ENCODE data around the gene SMOC1.
"Not testable (repeated sequence)": the region's sequence is repeated elsewhere in the genome, so short reads cannot be mapped to it uniquely, and the experiment has no call there.

The SMOC1 gene

DNA sequence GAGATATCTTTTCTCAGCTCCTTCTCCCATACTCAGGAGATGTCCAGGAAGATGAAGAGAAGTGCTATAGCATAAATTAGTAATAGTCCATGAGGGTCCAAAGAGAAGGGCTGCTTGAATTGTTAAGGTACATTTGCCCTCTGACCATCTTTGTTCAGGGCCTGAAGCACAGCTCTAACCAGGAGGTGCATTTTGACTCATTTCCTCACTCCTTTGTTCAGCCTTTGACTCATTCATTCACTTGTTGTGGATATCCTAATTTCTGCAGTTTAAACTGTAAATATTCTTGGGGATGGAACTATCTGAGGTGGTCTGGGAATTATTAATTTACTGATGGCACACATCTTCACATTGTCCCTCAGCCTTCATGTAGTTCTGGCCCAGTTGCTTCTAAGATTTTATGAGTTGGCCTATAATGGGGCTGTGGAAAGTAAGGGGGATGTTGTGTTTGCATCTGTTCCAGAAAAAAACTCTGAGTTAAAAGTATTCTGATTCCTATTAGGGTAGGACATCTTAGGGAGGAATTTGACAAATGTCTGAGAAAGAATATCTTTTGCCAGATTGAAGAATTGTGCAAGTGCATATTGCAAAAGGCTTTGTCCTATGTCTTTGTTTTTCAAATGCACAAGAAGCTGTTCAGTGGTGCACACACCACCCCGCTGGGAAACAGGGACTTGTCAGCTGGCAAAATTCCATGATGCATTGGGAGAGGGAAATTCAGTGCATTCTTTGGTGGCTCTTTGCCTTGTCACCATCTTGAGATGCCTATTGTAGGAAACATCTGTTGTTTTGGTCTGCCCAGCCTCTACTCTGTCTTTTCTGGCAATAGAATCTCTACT is 22.1 kb downstream of the SMOC1 start:
- no peak for DNase-seq

DNA sequence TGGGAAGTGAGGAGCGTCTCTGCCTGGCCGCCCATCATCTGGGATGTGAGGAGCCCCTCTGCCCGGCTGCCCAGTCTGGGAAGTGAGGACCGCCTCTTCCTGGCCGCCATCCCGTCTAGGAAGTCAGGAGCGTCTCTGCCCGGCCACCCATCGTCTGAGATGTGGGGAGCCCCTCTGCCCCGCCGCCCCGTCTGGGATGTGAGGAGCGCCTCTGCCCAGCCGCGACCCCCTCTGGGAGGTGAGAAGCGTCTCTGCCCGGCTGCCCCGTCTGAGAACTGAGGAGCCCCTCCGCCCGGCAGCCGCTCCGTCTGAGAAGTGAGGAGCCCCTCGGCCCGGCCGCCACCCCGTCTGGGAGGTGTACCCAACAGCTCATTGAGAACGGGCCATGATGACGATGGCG is 23.8 kb downstream of the SMOC1 start:
- DNase-seq, result not testable (repeated sequence)

DNA sequence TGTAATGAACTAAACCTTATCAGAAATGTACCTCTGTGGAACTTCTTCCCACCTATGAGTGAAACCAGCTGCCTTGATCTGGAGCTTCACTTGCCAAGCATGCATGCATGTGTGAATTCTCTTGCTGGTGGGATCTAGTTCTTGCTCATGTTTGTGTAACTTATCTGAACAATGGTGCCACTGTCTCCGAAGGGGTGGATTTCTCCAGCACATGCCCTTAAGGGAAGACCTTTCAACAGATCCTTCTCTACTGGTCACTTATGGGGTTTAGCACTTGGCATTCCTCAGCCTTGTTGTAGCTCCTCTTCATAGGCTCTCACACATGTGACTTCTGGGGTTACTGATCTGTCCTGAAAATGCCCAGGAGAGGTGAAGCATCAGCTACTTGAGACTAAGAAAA is 25.0 kb downstream of the SMOC1 start:
- no peak for DNase-seq

DNA sequence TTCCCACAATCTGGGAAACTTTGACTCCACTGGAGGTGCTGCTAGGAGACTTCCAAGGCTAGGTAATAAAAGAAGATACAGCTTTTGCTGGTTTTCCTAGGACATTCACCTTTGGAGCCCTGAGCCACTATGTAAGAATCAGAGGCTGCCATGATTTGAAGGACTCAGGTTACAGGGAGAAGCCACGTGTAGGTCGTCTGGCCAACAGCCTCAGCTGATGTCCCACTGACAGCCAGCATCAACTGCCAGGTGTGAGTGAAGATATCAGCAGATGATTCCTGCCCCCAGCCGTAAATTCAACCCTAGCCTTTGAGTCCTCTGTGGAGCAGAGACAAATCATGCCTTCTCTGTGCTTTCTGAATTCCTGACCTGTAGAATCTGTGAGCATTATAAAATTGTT is 27.0 kb downstream of the SMOC1 start:
- DNase-seq, result no peak

DNA sequence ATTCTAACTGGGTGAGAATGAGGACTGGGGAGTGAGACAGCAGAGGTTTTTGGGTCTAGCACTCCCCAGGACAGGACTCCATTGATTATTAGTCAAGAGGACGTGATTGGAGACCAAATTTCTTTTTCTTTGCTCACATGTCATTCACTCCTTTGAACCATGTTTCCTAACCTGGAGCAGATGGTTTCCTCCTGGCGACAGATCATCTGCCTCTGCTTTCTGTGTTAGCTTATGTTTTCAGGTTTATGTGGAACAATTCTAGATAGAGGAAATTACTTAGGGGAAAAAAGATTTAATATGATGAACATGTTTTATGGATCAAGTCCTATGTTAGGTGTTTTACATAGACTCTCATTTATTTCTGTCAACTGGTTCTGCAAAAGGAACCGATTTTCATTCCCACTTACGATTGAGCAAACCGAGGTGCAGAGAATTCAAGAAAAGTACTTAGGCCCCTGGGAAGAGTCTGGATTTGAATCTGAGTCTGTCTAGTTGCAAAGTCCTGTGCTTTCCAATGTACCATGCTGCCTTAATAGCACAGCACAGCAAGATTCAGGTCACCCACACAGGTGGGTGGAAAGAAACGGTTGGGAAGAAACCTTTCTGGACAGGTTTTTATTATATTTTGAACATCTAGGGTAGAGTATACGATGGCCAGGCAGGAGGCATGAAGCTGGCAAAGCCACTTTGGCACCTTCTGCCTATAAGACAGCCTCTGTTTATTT is 30.8 kb downstream of the SMOC1 start:
- DNase-seq, result no peak

DNA sequence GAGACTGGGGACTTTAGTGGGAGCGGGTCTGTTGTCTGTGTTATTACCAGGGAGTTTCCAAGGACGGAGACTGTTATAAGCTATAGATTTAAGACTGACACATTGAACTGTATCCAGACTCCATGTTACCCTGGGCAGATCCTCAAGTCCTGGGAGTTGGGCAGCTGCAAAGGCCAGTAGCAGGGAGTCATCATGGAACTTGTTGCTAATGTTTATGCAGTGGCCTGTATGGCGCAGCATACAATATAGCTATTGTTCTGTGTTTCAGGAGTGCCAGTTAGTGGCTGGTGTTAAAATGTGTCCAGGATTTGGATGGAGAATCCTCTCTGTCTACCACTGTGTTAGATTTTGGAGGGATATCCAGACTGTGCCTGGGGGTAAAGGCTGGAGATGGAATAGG is 31.7 kb downstream of the SMOC1 start:
- DNase-seq, result no peak

DNA sequence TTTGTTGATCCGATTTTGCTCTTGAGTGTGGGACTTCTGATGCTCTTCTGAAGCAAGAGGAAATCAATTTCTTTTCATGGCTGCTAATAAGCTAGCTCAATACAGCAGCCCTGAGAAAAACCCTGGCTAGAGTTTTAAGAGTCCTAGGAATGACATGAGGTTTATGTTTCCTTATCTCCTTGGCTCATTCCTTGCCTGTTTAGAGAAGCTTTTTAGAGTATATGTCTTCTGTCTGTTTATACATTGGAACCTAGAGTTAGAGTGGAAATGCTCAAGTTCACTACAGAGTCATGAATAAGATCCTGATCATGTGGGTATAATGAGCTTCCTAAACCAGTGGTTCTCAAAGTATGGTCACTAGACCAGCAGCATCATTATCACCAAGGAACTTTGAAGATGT is 34.5 kb downstream of the SMOC1 start:
- no peak for DNase-seq

DNA sequence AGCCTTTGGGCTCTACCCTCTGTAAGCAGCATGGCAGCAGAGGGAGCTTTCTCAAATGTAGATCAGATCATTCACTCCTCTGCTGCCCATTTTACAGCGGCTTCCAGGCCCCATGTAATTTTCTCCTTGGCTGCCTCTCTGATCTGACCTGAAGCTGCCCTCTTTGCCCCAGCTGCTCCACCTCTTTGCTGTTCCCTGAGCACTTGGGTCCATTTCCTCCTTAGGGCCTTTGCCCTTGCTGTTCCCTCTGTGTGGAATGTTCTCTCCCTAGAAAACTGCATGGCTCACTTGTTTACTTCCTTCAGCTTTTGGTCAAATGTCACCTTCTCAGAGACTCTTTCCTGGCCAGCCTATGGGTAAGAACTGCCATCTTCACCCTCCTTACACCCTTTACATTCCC is 37.2 kb downstream of the SMOC1 start:
- DNase-seq, result no peak

DNA sequence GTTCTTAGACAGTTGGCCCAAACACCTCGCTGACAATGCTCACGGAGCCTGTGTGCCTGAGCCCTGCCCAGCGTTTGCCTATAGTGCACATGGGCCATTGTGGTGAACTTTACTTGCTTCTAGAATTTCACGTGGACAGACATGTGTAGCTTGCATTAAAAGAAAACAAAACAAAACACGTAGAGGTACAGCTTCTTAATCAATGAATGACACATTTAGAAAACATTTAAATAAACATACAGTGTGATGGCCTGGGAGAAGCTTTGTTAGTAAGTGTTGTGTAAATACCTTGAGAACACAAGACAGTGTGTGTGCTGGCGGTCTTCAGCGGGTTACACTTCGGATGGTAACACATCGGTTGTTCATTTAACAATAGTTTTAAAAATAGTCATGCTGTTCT is 38.1 kb downstream of the SMOC1 start:
- DNase-seq, result no peak

DNA sequence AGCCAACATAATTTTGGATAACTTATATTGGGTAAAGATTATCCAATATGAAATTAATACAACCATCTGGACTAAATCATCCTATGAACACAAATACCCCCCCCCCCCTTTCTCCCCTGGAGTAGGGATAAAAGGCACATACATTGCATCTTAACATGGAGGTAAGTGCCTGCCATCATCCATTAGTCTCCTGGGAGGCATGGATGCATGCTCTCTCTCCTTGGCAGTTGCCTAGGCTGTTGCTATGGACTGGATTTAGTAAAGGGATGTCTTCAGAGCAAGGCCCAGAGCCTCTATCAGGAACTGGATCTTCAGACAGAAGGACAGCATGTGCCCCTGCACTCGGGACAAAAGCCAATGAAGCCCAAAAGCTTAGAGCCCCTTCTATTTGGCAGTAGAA is 40.6 kb downstream of the SMOC1 start:
- no peak for DNase-seq

DNA sequence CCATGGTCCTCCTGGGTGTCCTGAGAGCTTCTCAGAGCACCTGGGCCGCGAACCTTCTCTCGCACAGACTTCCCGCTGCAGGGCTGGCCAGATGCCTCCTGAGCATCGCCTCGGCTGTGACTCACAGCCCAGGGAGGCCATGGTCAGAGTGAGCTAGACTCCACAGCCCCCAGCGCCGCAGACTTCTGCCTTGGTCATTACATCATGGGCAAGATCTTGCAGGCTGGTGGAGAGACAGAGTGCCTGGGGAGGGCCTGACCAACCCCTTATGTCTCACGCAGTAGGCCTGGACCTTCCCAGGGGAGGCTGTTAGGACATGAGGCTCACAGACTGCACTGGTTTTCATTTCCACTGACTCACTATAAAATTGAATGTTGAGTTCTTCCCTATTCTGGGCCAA is 41.8 kb downstream of the SMOC1 start:
- DNase-seq, result no peak

DNA sequence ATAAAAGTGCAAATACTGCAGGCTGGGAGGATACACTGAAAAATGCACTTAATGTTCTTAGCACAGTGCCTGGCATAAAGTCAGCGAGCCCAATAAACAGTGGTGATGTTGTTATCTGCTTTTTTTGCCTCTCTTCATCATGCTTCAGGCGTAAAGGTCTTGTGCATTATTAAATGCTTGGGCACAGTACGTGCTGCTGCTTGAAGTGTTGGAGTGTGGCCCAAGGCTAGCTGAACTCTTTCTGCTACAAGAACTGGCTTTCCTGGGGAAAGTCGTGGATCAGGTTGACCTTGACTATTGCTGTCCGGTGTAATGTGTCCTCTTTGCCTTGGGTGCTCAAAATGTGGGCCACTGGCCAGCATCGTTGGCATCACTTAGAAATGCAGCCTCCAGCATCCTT is 43.0 kb downstream of the SMOC1 start:
- no peak for DNase-seq

DNA sequence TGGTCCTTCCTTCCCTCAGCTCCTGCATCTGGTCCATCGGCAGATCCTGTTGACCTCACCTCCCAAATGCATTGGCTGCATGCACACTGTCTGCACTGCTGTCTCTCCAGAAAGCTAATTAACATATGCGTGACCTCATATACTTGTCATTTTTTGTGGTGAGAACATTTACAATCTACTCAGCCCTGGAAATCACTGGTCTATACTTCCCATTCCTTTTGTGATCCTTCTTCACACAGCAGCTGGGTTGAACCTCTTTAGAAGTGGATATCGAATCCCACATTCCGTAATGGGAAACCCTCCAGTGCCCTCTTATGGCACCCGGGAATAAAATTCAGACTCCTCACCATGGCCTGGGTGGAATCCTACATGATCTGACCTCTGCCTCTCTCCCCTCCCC is 45.0 kb downstream of the SMOC1 start:
- DNase-seq, result no peak

DNA sequence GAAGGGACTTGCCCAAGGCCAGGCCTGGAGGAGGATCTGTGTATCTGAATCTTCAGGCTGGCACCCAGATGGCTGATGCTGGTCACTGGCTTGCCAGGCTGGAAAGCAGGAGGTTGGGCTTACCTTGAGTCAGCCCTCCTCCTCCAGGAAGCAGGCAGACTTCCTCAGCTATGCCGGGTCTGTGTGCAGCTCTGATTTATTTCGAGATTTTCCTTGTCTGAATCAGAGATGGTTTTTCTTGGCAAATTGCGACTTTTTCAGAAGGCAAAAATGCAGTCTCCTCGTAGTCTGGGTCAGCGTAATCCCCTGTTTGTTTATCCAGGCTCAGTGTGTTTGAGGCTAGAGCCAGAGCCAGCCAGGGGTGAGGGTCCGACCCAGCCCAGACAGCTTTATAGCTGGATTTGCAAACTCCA is 48.9 kb downstream of the SMOC1 start:
- DNase-seq, result no peak

DNA sequence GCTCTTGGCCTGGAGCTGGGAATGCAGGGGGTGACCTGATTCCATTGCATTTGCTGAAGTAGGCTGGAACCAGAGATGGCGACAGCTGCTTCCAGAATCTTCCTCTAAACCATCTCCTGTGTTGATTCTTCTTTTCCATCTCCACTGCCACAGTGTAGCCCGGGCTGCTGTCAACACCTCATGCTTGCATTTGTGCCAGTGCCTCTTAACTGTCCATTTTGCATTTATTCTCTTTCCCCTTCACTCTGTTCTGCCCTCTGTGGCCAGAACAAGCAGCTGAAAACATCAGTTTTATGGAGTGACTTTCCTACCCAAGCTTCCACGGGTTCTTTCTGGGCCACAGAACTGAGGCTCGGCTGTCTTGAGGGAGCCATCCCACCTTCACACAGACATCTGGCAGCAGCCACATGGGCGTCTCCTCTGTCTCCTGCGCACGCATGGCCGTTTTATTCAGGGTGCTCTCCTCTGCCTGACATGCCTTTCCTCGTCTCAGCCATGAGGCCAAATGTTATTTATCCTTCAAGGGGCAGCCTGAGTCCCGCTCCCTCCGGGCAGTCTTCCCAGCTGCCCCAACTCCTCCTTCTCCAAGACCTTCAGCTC is 51.7 kb downstream of the SMOC1 start:
- DNase-seq, result no peak

DNA sequence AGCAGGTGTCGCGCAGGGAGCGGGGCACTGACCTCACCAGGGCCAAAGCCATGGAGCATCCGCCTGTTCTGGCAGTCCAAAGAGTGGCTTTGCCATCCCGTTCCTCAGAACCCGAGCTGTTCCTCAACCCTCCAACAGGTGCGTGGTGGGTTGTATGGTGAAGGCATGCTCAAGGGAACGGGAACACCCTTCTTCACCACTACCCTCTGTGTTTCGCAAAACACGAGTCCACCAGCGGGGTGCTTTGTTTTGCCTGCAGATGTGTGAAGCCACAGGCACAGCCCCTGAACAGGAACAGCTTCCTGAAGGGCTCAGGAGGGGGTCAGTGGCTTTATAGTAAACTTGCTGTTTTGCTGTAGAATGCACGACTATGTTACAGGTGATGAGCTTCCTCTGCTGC is 52.7 kb downstream of the SMOC1 start:
- DNase-seq, result no peak

DNA sequence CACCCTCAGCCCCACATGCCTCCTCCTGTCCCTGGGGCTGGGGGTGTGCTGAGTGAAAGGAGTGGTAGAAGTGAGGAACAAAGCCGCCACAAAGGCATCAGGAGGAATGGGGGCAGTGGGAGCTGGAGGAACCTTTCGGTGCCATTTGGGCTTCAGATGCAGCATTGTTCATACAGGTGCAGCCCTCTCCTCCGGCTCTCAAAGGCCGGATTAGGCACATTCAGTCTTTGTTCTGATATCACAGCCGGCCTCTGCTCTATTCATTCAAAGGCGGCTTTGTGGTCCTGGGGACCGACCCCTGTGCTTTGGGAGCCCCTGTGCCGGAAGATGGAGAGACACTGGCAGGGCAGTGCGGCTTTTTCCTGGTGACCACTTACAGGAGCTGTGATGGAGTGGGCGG is 53.2 kb downstream of the SMOC1 start:
- no peak for DNase-seq

DNA sequence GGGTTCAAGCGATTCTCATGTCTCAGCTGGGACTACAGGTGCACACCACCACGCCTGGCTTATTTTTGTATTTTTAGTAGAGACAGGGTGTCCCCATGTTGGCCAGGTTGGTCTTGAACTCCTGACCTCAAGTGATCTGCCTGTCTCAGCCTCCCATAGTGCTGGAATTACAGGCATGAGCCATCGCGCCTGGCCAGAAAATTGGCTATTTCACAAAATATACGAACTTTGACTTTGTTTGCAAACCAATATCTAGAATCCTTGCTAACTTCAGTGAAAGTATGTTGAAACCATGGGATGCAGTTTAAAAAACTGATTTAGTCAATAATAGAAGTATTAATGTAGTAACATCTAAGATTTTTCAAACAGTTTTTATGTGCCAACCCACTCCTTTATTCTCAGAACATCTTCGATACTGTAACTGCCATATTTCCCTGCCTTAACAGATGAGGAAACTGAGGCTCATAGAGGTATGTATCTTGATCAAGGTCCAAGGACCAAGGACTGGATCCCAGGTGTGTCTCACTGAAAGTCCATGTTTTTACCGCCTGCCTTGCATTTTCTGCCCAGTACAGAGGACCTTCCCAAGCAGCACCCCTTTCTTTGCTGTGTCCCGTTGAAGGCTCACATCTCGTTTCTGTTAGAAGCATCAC is 54.5 kb downstream of the SMOC1 start:
- no peak for DNase-seq

DNA sequence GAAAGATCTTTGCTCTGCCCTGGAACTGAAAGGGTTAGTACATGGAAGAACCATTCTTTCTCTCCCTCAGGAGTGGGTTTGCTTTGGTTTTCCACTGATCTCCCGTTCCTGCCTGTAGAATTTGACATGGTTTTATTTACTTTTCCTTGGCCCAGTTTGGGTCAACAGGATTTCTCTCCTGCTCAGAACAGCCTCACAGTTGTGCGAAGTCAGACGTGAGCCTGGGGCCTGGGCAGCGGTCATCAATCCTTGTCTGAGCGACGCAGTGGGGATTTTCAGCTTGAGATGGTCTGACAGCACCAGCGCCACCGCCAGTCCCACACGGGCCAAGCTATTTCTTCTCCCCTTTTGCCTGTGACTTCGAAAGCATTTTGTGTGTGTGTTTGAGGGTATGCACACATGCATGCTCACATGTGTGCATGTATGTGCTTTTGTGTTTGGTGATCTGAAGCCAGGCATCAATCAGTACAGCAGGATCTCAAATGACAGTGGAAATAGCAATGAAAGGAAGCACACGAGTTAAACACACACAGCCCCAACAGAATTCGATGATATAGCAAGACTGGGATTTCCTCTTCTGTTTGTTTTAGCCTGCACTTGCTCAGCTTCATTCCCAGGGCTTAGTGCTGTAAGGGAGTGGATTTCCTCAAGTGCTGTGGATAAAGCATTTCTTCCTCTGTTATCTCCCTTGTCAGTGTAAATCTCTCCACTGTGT is 58.3 kb downstream of the SMOC1 start:
- DNase-seq, result no peak

DNA sequence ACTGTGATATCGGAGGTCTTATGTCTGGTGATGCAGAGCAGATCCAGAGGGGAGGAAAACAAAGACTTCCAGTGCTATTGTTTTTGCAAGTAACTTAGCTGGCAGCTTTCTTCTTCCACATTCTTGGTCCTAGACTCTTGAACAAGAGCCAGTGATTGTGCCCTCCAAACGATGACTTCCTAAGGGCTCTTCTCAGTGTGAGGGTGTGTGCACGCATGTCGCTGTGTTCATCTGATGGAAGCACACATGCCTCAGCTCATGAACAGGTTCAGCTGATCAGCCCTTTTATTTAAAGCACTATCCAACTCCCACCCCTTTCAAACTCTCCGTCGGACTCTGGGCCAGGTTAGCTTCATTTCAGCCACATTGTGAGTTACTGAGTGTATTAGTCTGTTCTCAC is 59.5 kb downstream of the SMOC1 start:
- no peak for DNase-seq

DNA sequence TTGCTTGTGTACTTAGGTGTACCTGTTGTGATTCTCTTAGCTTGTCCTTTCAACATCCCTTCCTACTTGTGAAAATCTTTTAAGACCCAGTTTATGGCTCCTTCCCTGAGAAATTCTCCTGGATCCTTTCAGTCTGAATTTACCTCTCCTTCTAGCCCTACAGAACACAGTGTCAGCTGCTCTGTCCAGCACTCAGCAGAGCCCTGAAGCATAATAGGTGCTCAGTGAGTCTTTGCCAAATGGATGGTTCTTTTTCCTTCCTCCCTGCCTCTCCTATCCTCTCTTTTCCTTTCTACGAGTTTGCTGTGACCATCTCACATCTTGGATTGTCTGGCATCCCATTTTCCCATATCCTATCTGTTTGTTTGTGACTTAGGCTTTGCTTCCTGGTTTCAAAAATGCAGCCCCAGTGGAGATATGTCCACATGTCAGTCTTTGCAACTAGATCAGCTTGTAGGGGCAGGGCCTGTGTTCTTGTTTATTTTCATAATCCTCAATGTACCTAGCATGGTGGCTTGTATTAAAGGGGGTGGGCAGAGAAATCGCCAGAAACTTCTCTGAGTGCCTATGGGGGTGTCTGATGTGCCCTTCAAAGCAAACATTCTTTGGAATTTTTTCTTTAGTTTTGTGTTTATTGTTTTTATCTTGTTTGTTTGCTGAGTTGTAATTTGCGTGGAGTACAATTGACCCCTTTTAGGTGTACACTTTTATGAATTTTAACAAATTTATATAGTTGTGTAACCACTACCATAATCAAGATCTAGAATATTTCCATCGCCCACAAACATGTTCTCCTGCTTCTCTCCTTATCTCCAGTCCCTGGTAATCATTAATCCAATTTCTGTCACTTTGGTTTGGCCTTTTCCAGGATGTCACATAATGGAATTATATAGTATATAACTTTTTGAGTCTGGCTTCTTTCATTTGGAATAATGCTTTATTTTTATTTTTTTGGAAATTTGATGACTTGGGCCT is 62.8 kb downstream of the SMOC1 start:
- DNase-seq, result no peak

Data from kidney glomerular epithelial cell (primary cell).